ENCODE measurements around the gene DGUOK. TPM values are rescaled to one million over a fixed set of nuclear protein-coding genes. Genes with fewer than 3 reads are reported as not detected.

The DGUOK gene
- total RNA-seq, 1 experiment from 2014 or later: 78.7 TPM

- no peaks in the 10 kb centered on the region for H3K9me3 ChIP-seq (ENCODE audit: insufficient read depth, low read depth)
- no peaks in the 10 kb centered on the region for H3K9me2 ChIP-seq (ENCODE audit: insufficient read depth)
- peaks cover 37% of the 10 kb centered on the region for H3K4me1 ChIP-seq (replicated peaks; ENCODE audit: insufficient read depth)
- H3K36me3 ChIP-seq (ENCODE audit: low read depth): peaks cover 8% of the 10 kb centered on the region
- TSS peak; percentile 90 for BruUV-seq (replicated peaks)
- ChIA-PET POLR2A (ENCODE audit: unreplicated experiment) (no interaction called here), CTCF (no interaction called here)
- H3K4me2 ChIP-seq: peak overlapping the region; percentile 95
- H3F3A ChIP-seq (ENCODE audit: insufficient read depth, low read depth): peaks cover 14% of the 10 kb centered on the region; the same call in 1 of the 2 replicates
- H3K4me3 ChIP-seq: peak overlapping the region; percentile 80
- peak overlapping the region; percentile 73 for H2AFZ ChIP-seq
- TF ChIP-seq EZH2 (IDR thresholded peaks at IDR 0.05; ENCODE audit: low read depth): no peak
- TF ChIP-seq, protein P1, sequence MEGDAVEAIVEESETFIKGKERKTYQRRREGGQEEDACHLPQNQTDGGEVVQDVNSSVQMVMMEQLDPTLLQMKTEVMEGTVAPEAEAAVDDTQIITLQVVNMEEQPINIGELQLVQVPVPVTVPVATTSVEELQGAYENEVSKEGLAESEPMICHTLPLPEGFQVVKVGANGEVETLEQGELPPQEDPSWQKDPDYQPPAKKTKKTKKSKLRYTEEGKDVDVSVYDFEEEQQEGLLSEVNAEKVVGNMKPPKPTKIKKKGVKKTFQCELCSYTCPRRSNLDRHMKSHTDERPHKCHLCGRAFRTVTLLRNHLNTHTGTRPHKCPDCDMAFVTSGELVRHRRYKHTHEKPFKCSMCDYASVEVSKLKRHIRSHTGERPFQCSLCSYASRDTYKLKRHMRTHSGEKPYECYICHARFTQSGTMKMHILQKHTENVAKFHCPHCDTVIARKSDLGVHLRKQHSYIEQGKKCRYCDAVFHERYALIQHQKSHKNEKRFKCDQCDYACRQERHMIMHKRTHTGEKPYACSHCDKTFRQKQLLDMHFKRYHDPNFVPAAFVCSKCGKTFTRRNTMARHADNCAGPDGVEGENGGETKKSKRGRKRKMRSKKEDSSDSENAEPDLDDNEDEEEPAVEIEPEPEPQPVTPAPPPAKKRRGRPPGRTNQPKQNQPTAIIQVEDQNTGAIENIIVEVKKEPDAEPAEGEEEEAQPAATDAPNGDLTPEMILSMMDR (conservative IDR thresholded peaks at IDR 0.05): no peak
- peak in 1 of 2 experiments; percentile 19 for DNase-seq
- H3K27ac ChIP-seq: no peak overlapping the region
- H3K27me3 ChIP-seq (ENCODE audit: insufficient read depth, low read depth): no peaks in the 10 kb centered on the region
- peaks cover 46% of the 10 kb centered on the region for H3K79me2 ChIP-seq (ENCODE audit: low read depth)
- H4K20me1 ChIP-seq (ENCODE audit: insufficient read depth): peaks cover 19% of the 10 kb centered on the region; the same call in 1 of the 2 replicates
- intact Hi-C loops (cut with micrococcal nuclease; ENCODE audit: unreplicated experiment): loop anchor here (2.0 kb wide), 1 partner anchor 57 kb away; no protein-coding TSS in a partner anchor
Measured at GRCh38 chr2:73925853-73926492, 707 bp upstream of the DGUOK start.

- Histone ChIP-seq H3K9me3 (ENCODE audit: insufficient read depth, low read depth) (no peaks in the 10 kb centered on the region), H3K27me3 (ENCODE audit: insufficient read depth, low read depth) (no peaks in the 10 kb centered on the region), H3K27ac (peak overlapping the region; percentile 76), H3K36me3 (ENCODE audit: low read depth) (peaks cover 8% of the 10 kb centered on the region), H3K4me2 (peak overlapping the region; percentile 95), H3K4me1 (replicated peaks; ENCODE audit: insufficient read depth) (peaks cover 36% of the 10 kb centered on the region), H2AFZ (peak overlapping the region; percentile 82; the same call in 1 of the 2 replicates), H3K9me2 (ENCODE audit: insufficient read depth) (no peaks in the 10 kb centered on the region), H3K79me2 (ENCODE audit: low read depth) (peaks cover 60% of the 10 kb centered on the region), H4K20me1 (ENCODE audit: insufficient read depth) (peaks cover 32% of the 10 kb centered on the region), H3F3A (ENCODE audit: insufficient read depth, low read depth) (peaks cover 14% of the 10 kb centered on the region; the same call in 1 of the 2 replicates), H3K4me3 (peak overlapping the region; percentile 80)
- no peak for DNase-seq
- CTCF ChIA-PET: no interaction called here
- no TSS peak for BruUV-seq (replicated peaks)
- intact Hi-C loops (cut with micrococcal nuclease; ENCODE audit: unreplicated experiment): loop anchor here (2.0 kb wide), 1 partner anchor 55 kb away; no protein-coding TSS in a partner anchor
- POLR2A ChIA-PET (ENCODE audit: unreplicated experiment): interaction anchor here (0.5 to 0.6 kb wide), 2 partner anchors 104 to 251 kb away, joined by 3 to 4 read pairs; partner anchors contain the start of gene MOB1A
- TF ChIP-seq EZH2 (IDR thresholded peaks at IDR 0.05; ENCODE audit: low read depth): no peak
- TF ChIP-seq, protein P1 (conservative IDR thresholded peaks at IDR 0.05): no peak
Measured at GRCh38 chr2:73927344-73927743, 664 bp downstream of the DGUOK start.

GRCh38 chr2:73928963-73929347 is 2.3 kb downstream of the DGUOK start:
- Histone ChIP-seq H3F3A (ENCODE audit: insufficient read depth, low read depth) (peaks cover 11% of the 10 kb centered on the region; the same call in 1 of the 2 replicates), H3K9me2 (ENCODE audit: insufficient read depth) (no peaks in the 10 kb centered on the region), H3K27ac (no peak overlapping the region), H3K4me2 (peak overlapping the region; percentile 95), H3K4me1 (replicated peaks; ENCODE audit: insufficient read depth) (peaks cover 28% of the 10 kb centered on the region), H2AFZ (no peak overlapping the region), H3K36me3 (ENCODE audit: low read depth) (peaks cover 18% of the 10 kb centered on the region), H3K4me3 (no peak overlapping the region), H3K27me3 (ENCODE audit: insufficient read depth, low read depth) (no peaks in the 10 kb centered on the region), H3K9me3 (ENCODE audit: insufficient read depth, low read depth) (no peaks in the 10 kb centered on the region), H4K20me1 (ENCODE audit: insufficient read depth) (peaks cover 46% of the 10 kb centered on the region), H3K79me2 (ENCODE audit: low read depth) (peaks cover 76% of the 10 kb centered on the region)
- BruUV-seq (replicated peaks): no TSS peak
- no peak for DNase-seq
- intact Hi-C loops (cut with micrococcal nuclease; ENCODE audit: unreplicated experiment): no loop called here
- ChIA-PET CTCF (no interaction called here), POLR2A (ENCODE audit: unreplicated experiment) (no interaction called here)
- TF ChIP-seq, protein P1 (conservative IDR thresholded peaks at IDR 0.05): no peak
- no peak for TF ChIP-seq EZH2 (IDR thresholded peaks at IDR 0.05; ENCODE audit: low read depth)

All from PC-9 (cell line).